ENCODE data around the gene JAG2.

DNA sequence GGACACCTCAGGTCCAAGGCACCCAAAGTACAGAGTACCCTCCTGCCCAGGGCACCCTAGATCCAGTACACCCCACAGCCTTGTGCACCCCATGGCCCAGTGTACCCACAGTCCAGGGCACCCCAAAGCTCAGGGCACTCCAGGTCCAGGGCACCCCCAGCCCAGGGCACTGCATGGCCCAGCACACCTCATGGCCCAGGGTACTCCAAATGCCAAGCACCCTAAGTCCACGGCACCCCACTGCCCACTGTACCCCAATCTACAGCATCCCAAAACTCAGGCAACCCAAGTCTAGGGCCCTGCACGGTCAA lies 6.0 kb downstream of the JAG2 start:
- TF ChIP-seq POLR2A (IDR thresholded peaks at IDR 0.05; ENCODE audit: low read depth), result no peak
- no peak for TF ChIP-seq CTCF (IDR thresholded peaks at IDR 0.05)
